Nephron progenitor cell (in vitro differentiated cells): Measurements from ENCODE around the gene PLCD4.

ENCODE experiments used
- DNase-seq: peaks from one replicate; pipeline ENCODE4 v3.0.0; 2021
- H3K27ac Mint-ChIP-seq: 2 replicates; pipeline ENCODE4 v1.8.0; 2021; ENCODE audit warnings: mild to moderate bottlenecking, moderate library complexity, mixed read lengths
- H3K27me3 Mint-ChIP-seq: 2 replicates; pipeline ENCODE4 v1.8.0; 2021; ENCODE audit warnings: mild to moderate bottlenecking, low read depth, mixed read lengths; ENCODE audit not compliant: poor library complexity
- H3K36me3 Mint-ChIP-seq: 2 replicates; pipeline ENCODE4 v1.8.0; 2021; ENCODE audit warnings: low read depth, mixed read lengths
- H3K4me1 Mint-ChIP-seq: 2 replicates; pipeline ENCODE4 v1.8.0; 2021; ENCODE audit warnings: mixed read lengths
- H3K4me3 Mint-ChIP-seq: 2 replicates; pipeline ENCODE4 v1.8.0; 2021; ENCODE audit warnings: mild to moderate bottlenecking, moderate library complexity, mixed read lengths
- H3K9me3 Mint-ChIP-seq: 2 replicates; pipeline ENCODE4 v1.8.0; 2021; ENCODE audit warnings: mild to moderate bottlenecking, moderate library complexity, mixed read lengths
- CTCF ChIP-seq: fragments of 200-600 bp; sonication (generic); IDR thresholded peaks from 2 replicates; pipeline ENCODE4 v1.5.0; 2021; ENCODE audit warnings: antibody characterized with exemption

Gene PLCD4

GRCh38 chr2:218642786-218643185 is 35.1 kb downstream of the PLCD4 start:
- TF ChIP-seq CTCF = no peak
- no peak overlapping the region for H3K27ac Mint-ChIP-seq
- H3K27me3 Mint-ChIP-seq = no peaks in the 10 kb centered on the region
- H3K4me3 Mint-ChIP-seq = no peak overlapping the region
- H3K9me3 Mint-ChIP-seq = no peaks in the 10 kb centered on the region
- H3K36me3 Mint-ChIP-seq = peaks cover 57% of the 10 kb centered on the region
- H3K4me1 Mint-ChIP-seq = no peaks in the 10 kb centered on the region
- DNase-seq = no peak

- DNase-seq = no peak
- TF ChIP-seq CTCF = no peak
- Mint-ChIP-seq H3K27ac (no peak overlapping the region), H3K4me3 (no peak overlapping the region), H3K4me1 (no peaks in the 10 kb centered on the region), H3K9me3 (no peaks in the 10 kb centered on the region), H3K36me3 (peaks cover 58% of the 10 kb centered on the region), H3K27me3 (no peaks in the 10 kb centered on the region)
Observed at GRCh38 chr2:218643751-218644310, 36.1 kb downstream of the PLCD4 start.

- Mint-ChIP-seq H3K27ac (no peak overlapping the region), H3K4me1 (no peaks in the 10 kb centered on the region), H3K4me3 (no peak overlapping the region), H3K27me3 (no peaks in the 10 kb centered on the region), H3K36me3 (peaks cover 56% of the 10 kb centered on the region), H3K9me3 (no peaks in the 10 kb centered on the region)
- no peak for TF ChIP-seq CTCF
- DNase-seq = no peak
Observed at GRCh38 chr2:218644721-218645120, 37.0 kb downstream of the PLCD4 start.

- no peak for TF ChIP-seq CTCF
- no peaks in the 10 kb centered on the region for H3K27me3 Mint-ChIP-seq
- H3K4me1 Mint-ChIP-seq = no peaks in the 10 kb centered on the region
- no peak overlapping the region for H3K27ac Mint-ChIP-seq
- no peak overlapping the region for H3K4me3 Mint-ChIP-seq
- DNase-seq = no peak
- H3K9me3 Mint-ChIP-seq = no peaks in the 10 kb centered on the region
- peaks cover 56% of the 10 kb centered on the region for H3K36me3 Mint-ChIP-seq
Observed at GRCh38 chr2:218645126-218645525, 37.4 kb downstream of the PLCD4 start.

GRCh38 chr2:218648088-218648786 is 40.5 kb downstream of the PLCD4 start:
- H3K36me3 Mint-ChIP-seq = peaks cover 60% of the 10 kb centered on the region
- no peaks in the 10 kb centered on the region for H3K27me3 Mint-ChIP-seq
- no peaks in the 10 kb centered on the region for H3K4me1 Mint-ChIP-seq
- peak; percentile 76 for TF ChIP-seq CTCF
- no peaks in the 10 kb centered on the region for H3K9me3 Mint-ChIP-seq
- H3K27ac Mint-ChIP-seq = peak overlapping the region; percentile 86
- H3K4me3 Mint-ChIP-seq = no peak overlapping the region
- peak; percentile 53 for DNase-seq

- DNase-seq = no peak
- Mint-ChIP-seq H3K27me3 (no peaks in the 10 kb centered on the region), H3K36me3 (peaks cover 60% of the 10 kb centered on the region), H3K27ac (peak overlapping the region; percentile 86), H3K4me1 (no peaks in the 10 kb centered on the region), H3K9me3 (no peaks in the 10 kb centered on the region), H3K4me3 (no peak overlapping the region)
- TF ChIP-seq CTCF = no peak
Observed at GRCh38 chr2:218648787-218649100, 41.0 kb downstream of the PLCD4 start.
